Uterus (tissue), 4 donors: ENCODE measurements around the gene YWHAG. TPM values are rescaled to one million over a fixed set of nuclear protein-coding genes. Genes with fewer than 3 reads are reported as not detected.
"Not testable (repeated sequence)": the region's sequence is repeated elsewhere in the genome, so short reads cannot be mapped to it uniquely, and the experiment has no call there.

Experiments
- DNase-seq, 2 donors: peaks; one replicate each; pipeline ENCODE4 v3.0.0-alpha.2; 2019 to 2020
- H3K27ac ChIP-seq, 2 donors: fragments of 200-600 bp; sonication (generic); 1 replicate in 1 of 2; 2 replicates in 1 of 2; pipeline ENCODE4 v1.5.1; 2016 to 2018
- H3K27me3 ChIP-seq, 2 donors: fragments of 200-600 bp; sonication (generic); one replicate each; pipeline ENCODE4 v1.5.1; 2018 to 2019; ENCODE audit warnings: control low read depth in 1 of 2
- H3K36me3 ChIP-seq, 2 donors: fragments of 200-600 bp; sonication (generic); one replicate each; pipeline ENCODE4 v1.5.1; 2019; ENCODE audit warnings: control low read depth in 1 of 2
- H3K4me1 ChIP-seq, 2 donors: fragments of 200-600 bp; sonication (generic); one replicate each; pipeline ENCODE4 v1.5.1; 2018 to 2019; ENCODE audit warnings: control low read depth in 1 of 2
- H3K4me3 ChIP-seq, 2 donors: fragments of 200-600 bp; sonication (generic); 1 replicate in 1 of 2; 2 replicates in 1 of 2; pipeline ENCODE4 v1.5.1; 2018 to 2019; ENCODE audit warnings: mild to moderate bottlenecking in 1 of 2
- H3K9me3 ChIP-seq, 2 donors: fragments of 200-600 bp; sonication (generic); one replicate each; pipeline ENCODE4 v1.5.1; 2019; ENCODE audit warnings: control low read depth in 1 of 2
- POLR2A ChIP-seq, 2 donors: fragments of 450-650 bp; IDR thresholded peaks; one replicate each; pipeline ENCODE4 v1.6.1; 2016; ENCODE audit warnings: antibody characterized with exemption in 2 of 2, mild to moderate bottlenecking in 1 of 2, moderate library complexity in 1 of 2
- intact Hi-C: fragments of 100-400 bp; cut with DNase I; formaldehyde crosslinking; loops from one replicate; pipeline ENCODE4 v1.15.1; 2023; ENCODE audit warnings: low total_unique reads
- total RNA-seq, 4 donors: library from RNA; depleted of rRNA in 3 of 4; stranded (reverse); fragments of >200 nt in 3 of 4; gene quantifications; one replicate each; pipeline versions ENCODE4 v1.1.0 to v1.2.4, GENCODE V29; 2014 to 2023
- TF ChIP-seq, protein P1 (sequence below), 4 experiments: fragments of 200-600 bp in 2 of 4; fragments of 450-650 bp in 2 of 4; sonication (generic) in 2 of 4; IDR thresholded peaks; one replicate each; pipeline ENCODE4 v1.5.1; 2016 to 2019; ENCODE audit warnings: antibody characterized with exemption in 4 of 4, mild to moderate bottlenecking in 2 of 4, moderate library complexity in 1 of 4
- donor health status: DM: yes; HTN: yes; CAD: no.

The YWHAG gene
- total RNA-seq, 4 donors from 2014 or later = 17.9 to 109 (median 50.4) TPM

DNA sequence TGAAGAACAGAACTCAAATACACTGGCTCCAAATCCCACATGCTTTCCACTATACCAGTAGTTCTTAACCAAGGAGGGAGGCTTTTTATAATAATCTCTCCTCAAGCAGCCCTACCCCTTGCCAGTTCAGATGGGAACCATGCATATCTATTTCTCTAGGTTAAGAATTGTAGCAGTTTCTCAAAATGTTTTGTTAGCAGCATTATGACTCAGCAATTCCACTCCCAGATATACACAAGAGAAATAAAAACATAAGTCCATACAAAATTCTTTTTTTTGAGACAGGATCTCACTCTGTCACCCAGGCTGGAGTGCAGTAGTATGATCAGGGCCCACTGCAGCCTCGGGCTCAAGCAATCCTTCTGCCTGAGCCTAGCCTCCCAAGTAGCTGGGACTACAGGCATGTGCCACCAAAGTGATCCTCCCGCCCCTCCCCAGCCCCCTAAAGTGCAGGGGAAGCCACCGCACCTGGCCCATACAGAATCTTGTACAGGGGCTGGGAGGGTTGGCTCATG is 18.1 kb downstream of the YWHAG start:
- TF ChIP-seq POLR2A (IDR thresholded peaks at IDR 0.05) = no peak
- TF ChIP-seq, protein P1, sequence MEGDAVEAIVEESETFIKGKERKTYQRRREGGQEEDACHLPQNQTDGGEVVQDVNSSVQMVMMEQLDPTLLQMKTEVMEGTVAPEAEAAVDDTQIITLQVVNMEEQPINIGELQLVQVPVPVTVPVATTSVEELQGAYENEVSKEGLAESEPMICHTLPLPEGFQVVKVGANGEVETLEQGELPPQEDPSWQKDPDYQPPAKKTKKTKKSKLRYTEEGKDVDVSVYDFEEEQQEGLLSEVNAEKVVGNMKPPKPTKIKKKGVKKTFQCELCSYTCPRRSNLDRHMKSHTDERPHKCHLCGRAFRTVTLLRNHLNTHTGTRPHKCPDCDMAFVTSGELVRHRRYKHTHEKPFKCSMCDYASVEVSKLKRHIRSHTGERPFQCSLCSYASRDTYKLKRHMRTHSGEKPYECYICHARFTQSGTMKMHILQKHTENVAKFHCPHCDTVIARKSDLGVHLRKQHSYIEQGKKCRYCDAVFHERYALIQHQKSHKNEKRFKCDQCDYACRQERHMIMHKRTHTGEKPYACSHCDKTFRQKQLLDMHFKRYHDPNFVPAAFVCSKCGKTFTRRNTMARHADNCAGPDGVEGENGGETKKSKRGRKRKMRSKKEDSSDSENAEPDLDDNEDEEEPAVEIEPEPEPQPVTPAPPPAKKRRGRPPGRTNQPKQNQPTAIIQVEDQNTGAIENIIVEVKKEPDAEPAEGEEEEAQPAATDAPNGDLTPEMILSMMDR (IDR thresholded peaks at IDR 0.05) = no peak
- Histone ChIP-seq H3K4me1 (no peaks in the 10 kb centered on the region), H3K4me3 (no peak overlapping the region), H3K9me3 (no peaks in the 10 kb centered on the region), H3K36me3 (no peaks in the 10 kb centered on the region), H3K27ac (peak overlapping the region; percentile 42 to 56), H3K27me3 (no peaks in the 10 kb centered on the region)
- no peak for DNase-seq
- intact Hi-C loops = no loop called here

DNA sequence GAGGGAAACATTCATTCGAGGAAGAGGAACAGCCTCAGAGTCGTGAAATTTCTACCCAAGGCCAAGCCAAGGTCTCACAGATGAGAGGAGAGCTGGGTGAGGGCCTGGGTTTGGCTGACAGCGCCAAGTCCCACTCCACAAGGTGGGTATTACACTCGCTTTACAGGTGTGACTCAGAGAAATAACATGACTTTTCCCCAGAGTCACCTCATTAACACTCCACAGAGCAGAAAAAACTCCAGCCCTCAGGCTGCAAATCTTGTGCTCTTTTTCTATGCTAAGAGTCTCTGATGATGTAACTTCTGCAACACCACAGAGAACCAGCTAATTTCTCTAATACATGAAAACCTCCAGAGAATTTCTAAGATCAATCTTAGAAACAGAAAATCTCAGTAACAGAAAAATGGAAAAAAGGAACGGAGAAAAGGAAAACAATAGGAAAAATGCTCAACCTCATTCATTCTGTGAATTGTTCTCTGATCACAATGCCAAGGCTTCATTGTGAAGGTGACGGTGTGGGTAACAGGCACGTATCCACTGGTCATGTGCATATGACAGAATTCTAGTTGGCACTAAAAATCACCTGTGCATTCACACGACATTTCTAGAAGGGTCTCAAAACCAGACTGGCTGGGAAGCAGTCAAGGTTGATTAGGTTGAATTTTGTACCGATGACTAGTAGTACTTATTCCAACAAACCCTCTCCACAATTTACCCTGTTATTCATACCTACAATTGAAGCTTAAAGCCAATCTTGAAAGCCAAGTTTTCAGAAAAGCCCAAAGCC is 20.3 kb downstream of the YWHAG start:
- no peak overlapping the region for H3K4me3 ChIP-seq
- H3K36me3 ChIP-seq = no peaks in the 10 kb centered on the region
- H3K27ac ChIP-seq = peak overlapping the region in 1 of 2 donors; percentile 3
- no peak for TF ChIP-seq POLR2A (IDR thresholded peaks at IDR 0.05)
- TF ChIP-seq, protein P1 (IDR thresholded peaks at IDR 0.05) = no peak
- H3K9me3 ChIP-seq = no peaks in the 10 kb centered on the region
- intact Hi-C loops = no loop called here
- DNase-seq = no peak
- peaks cover 0 to 7% of the 10 kb centered on the region in 2 donors for H3K4me1 ChIP-seq
- no peaks in the 10 kb centered on the region for H3K27me3 ChIP-seq

DNA sequence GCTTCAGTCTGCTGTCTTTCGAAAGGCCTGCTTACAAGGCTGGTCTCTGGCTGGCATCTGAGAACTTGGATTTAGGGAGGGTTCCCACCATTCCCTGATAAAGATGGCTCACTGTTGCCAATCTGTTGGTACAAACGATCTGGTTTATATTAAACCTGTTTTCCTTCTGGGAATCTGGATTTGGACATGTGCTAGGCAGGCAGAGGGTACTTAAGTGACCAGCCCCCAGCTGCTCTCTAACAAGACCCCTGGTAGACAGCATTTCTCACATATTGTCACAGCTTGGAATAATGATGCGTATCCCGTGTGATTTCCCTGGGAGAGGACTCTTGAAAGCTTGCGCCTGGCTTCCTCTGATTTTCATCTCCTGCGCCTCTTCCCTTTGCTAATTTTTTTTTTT is 21.6 kb downstream of the YWHAG start:
- H3K27me3 ChIP-seq = no peaks in the 10 kb centered on the region
- DNase-seq = no peak
- H3K36me3 ChIP-seq = no peaks in the 10 kb centered on the region
- intact Hi-C loops = no loop called here
- TF ChIP-seq, protein P1 (IDR thresholded peaks at IDR 0.05) = no peak
- no peak for TF ChIP-seq POLR2A (IDR thresholded peaks at IDR 0.05)
- H3K4me3 ChIP-seq = no peak overlapping the region
- H3K27ac ChIP-seq = no peak overlapping the region
- peaks cover 0 to 7% of the 10 kb centered on the region in 2 donors for H3K4me1 ChIP-seq
- H3K9me3 ChIP-seq = no peaks in the 10 kb centered on the region

DNA sequence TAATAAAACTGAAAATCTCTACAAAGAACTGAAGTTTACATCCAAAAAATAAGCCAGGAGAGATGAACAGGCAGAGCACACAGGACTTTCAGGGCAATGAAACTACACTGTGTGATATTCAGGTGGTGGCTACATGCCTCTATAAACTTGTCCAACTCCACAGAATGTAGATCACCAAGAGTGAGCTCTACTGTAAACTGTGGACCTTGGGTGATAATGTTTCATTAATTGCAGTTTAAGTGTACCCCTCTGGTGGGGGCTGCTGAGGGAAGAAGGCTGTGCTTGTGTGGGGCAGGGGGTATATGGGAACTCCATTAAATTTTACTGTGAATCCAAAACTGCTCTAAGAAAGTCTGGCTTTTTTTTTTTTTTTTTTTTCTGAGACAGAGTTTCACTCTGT is 22.7 kb downstream of the YWHAG start:
- Histone ChIP-seq H3K9me3 (no peaks in the 10 kb centered on the region), H3K27me3 (no peaks in the 10 kb centered on the region), H3K36me3 (no peaks in the 10 kb centered on the region), H3K27ac (no peak overlapping the region), H3K4me3 (no peak overlapping the region), H3K4me1 (peaks cover 0 to 7% of the 10 kb centered on the region in 2 donors)
- intact Hi-C loops = no loop called here
- no peak for DNase-seq
- TF ChIP-seq POLR2A (IDR thresholded peaks at IDR 0.05) = no peak
- TF ChIP-seq, protein P1 (IDR thresholded peaks at IDR 0.05) = no peak

- H3K27me3 ChIP-seq, H3K4me3 ChIP-seq, intact Hi-C loops, H3K27ac ChIP-seq, H3K4me1 ChIP-seq, H3K9me3 ChIP-seq, H3K36me3 ChIP-seq, DNase-seq: not testable (repeated sequence)
These were observed 23.4 kb downstream of the YWHAG start for GRCh38 chr7:76335417-76335816.
